NCI-H1436 treated with DMSO at 0.1 percent for 48 hours (cell line): Measurements from ENCODE around the gene DOK1.

Experiments
- DNase-seq: peaks from one replicate; lab custom pipeline; 2025; lab: John Stamatoyannopoulos, UW

Gene DOK1

DNA sequence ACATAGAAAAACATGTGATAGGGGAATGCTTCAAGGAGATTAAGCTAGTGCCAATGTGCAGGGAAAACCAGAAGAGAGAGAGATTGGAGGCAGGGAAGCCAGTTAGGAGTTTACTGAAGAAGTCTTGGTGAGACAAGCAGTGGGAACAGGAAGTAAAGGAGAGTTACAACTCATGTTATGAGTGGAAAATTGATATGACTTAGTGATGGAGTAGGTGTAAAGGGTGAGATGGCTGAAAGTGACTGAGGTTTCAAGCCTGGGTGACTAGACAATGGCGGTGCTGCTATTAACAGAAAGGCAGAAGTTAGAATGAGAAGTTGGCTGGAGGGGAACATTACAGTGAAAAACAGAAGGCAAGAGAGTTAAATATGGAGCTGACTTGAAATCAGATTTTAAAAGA, 16.5 kb downstream of the DOK1 start:
- no peak for DNase-seq

DNA sequence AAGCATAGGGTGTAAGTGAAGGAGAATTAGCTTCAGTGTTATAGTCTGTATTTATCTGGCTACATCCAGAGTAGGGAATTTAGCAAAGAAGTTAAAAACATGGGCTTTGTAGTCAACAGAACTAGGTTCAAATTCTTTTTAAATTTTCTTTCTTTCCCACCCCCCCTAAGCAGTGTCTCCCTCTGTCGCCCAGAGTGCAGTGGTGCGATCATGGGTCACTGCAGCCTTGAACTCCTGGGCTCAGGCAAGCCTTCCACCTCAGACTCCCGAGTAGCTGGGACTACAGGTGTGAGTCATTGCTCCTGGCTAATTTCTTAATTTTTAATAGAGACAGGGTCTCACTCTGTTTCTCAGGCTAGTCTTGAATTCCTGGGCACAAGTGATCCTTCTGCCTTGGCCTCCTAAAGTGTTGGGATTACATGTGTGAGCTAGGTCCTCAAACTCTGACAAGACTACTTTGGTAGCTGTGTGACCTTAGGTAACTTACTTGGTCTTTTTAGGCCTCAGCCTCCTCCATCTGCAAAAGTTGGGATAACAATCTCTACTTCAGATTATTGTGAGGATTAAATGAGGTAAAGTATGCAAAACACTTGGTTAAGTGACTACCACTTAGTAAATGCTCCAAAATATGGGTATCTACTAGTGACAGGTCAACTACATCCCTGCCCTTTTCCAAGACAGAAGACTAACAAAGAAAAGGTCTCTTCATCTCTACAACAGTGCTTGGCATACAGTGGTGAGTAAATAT, 17.8 kb downstream of the DOK1 start:
- DNase-seq = no peak

DNA sequence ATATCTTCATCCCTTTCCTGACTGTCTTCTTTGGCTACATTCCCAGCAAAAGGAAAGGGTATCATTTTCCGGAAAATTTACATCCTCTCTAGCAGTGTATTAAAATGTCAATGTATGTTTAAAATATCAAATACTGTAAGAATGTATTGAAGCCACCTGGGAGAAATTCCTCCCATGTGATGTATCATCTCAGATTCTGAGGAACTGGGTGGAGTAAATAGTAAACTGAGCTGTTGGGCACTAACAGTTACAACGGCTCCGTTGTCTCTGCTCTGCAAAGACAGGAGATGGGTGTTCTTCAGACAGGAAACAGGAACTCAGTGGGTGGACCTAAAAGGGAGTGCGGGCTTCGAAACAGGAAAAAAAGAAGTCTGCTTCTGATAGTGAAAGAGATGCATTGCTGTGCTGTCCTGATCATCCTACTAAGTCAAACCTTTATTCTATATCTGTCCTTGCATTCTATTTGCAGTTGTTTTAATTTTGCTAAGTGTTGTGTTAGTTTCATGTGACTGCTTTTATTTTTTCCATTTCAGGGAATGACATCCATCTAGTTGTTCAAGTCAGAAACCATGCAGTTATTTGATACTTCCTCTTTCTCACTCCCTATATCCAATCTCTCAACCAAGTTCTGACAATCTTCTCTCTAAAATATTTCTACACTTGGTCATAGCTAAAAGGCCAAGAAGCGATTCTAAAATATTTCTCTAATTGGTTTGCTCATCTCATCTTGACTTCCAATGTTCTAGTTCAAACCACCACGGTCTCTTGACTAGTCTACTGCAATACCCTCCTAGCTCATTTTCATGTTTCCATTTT, 19.4 kb downstream of the DOK1 start:
- no peak for DNase-seq

DNA sequence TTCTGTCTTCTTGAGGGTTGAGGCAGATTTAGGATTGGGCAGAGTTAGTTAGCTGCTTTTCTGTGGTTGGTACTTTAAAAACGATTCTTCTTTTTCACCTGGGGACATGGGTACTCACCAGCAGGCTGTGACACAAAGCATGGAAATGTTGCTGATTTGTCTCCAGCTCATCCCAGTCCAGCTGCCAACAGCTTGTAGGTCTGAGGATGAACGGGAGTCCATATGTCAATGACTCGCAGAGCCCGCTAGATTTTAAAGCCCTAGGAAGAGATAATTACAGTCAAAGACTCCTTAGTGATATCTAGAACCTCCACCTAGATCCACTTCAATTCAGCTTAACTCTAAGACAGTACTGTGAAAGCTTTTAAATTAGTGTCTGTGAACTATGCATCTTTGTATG, 20.8 kb downstream of the DOK1 start:
- no peak for DNase-seq

DNA sequence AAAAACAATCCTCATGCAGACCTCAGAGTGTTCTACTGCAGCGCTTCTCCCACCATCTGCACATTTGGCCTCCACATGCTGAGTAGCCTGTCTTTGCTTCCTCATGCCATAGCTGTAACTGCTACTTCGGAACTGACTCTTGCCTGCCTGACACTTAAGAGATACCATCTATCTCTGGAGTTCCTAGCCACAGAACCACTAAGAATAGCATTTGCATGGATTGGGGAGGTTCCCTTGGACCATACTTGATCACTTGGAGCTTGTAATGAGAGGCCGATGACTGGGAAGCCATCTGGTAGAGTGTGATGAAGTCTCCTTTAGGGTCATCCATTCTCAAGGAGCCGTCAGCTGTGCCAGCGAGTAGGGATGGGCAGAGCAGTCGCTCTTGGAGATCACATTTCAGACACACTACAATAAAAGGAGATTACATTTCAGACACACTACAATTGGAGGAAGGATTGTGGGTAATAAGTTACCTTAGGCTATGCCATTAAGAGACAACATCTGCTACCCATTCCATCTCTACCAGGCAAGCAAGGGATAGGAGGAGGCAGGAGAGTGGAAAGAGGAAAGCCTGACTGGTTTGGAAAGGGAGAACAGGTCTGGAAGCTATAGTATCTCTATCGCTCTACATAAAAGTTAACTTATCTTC, 21.8 kb downstream of the DOK1 start:
- no peak for DNase-seq

DNA sequence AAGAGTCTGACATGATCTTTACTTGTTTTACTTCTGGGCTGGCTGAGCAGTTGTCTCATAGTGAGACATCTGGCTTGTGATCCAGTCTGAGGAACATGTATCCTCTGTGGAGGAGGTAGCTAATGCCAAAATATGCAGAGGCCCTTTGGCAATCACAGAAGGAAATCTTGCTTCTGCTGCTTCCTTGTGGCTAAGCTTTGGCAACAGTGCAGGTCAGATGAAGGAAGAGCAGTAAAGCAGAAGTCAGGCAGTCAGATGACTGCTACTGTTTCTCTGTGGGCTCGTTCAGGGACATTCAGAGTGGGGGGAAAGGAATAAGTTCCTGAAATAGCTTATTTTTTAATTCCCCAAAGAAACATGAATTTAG, 22.3 kb downstream of the DOK1 start:
- DNase-seq = no peak

DNA sequence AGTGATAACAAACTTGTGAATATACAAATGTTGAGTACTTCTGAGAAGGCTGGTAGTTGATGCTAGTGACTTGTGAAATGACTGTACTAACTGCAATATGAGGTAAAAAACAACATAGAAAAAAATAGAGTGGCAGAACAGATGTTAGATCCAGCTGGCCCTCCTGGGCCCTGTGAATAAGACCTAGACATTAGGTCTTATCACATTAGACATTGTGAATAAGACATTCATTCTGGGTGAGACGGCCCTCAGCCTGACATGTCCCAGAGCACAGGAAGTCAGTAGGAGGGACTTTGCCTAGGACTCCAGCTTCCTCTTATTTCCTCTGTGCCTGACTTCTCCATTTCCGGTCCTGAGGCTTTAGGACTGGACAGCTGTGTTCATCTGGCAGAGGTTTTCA, 22.9 kb downstream of the DOK1 start:
- no peak for DNase-seq

DNA sequence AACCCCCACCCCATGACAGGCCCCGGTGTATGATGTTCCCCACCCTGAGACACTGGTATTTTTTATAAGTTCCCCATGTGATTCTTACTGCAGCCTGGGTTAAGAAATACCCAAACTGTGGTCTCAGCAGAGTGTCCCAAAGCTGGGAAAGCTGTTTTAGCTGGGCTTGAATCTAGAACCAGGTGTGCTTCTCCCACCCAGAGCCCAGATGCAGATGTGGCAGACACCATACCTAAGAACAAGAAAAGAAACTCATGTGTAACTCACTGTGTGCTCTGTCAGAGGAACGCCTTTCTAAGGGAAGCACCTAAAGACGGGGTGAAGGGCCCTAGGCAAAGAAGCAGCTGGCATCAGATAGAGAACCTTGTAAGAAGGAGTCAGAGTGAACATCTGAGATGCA, 23.9 kb downstream of the DOK1 start:
- DNase-seq = no peak

DNA sequence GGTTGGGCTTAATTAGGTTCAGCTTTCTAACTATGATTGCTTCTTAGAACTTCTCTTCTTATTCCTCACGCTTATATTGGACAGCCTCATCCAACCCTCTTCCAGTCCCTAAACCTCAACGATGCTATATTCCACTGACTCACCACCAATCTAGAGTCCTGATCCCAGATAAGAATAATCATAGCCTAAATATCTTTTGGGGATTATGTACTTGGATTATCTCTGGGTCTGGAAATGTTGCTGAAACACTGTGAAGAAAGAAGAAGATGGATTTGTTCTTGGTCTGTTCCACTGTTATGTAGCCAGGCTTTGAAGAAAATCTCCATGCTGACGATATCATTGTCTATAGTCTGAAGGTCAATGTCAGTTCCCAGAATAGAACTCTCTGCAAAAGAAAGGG, 26.9 kb downstream of the DOK1 start:
- DNase-seq = no peak

DNA sequence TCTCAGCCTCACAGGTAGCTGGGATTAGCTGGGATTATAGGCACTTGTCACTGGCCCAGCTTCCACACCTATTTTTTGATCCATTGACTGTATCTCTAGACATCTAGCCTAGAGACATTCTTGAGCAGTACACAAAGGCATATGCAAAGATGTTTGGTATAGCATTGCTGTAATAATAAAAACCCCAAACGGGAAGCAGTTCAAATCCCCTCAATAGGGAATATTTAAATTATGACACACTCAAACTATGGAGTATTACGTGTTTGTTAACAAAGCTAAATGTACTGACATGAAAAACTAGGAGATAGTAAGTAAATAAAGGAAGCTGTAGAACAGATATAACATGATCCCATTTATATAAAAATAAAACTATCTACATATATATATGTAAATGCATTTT, 27.7 kb downstream of the DOK1 start:
- DNase-seq = no peak

DNA sequence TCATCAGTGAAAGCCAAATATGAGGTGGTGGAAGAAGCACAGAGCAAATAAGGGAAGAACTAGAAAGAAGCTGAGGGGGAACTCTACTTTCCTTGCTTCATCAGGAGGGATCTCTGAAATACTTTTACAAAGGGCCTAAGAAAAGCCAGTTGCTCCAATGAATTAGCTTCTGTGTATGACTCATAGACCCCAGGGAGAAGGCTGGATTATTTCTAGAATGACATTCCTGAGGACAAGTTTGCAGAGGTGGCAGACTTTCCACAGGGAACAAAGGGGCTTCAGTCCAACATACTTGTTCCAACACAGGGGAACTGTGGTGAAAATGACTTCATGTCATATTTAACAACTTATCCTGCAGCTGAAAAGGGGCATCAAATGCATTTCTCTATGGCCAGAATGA, 29.0 kb downstream of the DOK1 start:
- DNase-seq = no peak

DNA sequence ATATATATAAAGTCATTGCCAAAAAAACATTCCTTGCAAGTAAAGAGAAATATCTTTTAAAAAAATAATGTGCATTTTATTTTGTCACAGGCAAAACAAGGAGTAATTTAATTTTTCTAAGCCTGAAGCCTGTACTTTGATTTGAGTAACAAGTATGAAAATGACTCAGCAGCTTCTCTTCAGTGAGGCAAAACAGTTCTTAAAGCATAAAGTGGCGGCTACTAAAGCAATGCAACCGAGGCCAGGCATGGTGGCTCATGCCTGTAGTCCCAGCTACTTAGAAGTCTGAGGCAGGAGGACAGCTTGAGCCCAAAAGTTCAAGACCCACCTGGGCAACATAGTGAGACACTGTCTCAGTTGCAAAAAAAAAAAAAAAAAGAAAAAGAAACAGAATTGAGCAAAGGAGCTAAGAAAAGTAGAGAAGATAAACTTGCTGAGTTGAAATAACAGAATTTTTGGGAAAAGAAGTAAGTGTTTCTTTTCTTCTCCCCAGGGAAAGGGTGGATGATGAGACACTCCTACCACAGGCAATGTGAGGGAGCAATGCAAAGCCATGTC, 29.6 kb downstream of the DOK1 start:
- no peak for DNase-seq

DNA sequence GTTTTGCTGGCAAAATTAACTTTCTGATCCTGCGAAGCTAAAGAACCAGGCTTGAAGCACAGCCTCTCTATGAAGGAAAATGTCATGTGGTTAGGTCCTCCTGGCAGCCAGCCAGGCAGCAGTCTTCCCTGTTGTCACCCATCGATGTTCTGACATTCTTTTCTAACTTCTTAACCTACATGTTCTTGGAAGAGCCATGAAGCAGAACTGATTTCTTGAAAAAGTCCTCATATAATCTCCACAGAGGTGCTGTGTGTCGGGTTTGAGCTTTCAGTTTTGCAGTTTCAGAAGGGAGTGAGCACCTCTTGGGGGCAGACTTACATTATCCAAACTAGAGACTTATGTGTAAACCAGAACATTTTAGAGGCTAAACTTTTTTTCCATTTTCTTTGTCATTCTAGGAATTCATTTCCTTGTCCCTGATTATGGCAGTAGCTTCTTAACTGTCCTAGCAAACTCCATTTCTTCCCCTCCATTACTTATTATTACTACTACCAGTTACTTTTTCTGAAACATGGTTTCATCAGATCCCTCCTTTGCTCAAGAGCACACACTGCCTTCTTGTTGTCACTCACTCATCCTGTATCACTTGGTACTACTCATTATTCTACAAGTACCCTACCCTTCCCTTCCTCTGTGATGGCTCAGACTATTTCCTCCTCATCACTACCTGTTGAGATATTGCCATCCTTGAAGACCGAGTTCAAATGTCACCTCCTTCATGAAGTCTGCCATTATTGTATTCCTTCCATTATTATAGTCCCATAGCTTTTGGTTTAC, 31.1 kb downstream of the DOK1 start:
- no peak for DNase-seq

DNA sequence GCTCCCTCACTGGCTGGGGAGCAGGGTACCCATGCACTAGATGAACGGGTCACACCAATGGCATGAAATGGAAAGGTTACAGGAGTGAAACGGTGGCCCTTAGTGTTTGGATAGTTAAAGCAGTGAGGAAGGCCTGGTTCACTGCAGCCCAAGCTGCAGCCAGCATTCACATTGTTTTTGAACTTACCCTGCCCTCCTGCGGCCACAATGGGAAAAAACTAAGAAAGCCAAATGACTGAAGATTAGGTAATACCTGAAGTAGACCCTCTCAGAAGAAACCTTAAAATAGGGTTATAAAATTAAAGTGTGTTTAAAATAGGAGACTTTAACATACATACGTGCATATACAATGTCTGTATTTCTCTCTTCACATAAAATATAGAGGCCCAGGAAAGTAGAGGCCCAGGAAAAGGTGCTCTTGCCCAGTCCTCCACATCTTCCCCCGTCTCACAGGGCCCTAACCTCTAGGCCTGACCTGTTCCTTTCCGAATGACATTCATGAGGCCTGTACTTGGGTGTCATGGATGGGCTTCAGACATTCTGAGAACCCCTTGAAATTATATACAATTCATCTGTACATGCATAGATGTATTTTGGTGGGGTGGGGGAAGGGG, 33.3 kb downstream of the DOK1 start:
- DNase-seq = peak; percentile 3

DNA sequence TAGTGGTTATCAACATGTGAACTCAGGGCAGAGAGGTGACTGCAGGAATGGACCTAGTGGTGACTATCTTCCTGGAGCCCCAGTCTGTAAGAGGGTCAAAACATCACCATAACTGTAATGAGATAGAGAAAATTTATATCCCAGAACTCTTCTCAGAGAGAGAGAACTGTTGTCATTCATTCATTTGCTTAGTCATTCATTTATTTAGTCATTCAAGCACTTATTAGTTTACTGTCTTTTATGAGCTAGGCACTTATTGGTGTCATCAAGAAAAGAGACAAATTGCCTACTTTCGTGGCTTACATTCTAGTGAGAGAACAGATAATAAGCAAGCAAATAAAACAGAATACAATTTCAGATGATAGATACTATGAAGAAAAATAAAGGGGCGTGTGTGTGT, 34.1 kb downstream of the DOK1 start:
- no peak for DNase-seq

DNA sequence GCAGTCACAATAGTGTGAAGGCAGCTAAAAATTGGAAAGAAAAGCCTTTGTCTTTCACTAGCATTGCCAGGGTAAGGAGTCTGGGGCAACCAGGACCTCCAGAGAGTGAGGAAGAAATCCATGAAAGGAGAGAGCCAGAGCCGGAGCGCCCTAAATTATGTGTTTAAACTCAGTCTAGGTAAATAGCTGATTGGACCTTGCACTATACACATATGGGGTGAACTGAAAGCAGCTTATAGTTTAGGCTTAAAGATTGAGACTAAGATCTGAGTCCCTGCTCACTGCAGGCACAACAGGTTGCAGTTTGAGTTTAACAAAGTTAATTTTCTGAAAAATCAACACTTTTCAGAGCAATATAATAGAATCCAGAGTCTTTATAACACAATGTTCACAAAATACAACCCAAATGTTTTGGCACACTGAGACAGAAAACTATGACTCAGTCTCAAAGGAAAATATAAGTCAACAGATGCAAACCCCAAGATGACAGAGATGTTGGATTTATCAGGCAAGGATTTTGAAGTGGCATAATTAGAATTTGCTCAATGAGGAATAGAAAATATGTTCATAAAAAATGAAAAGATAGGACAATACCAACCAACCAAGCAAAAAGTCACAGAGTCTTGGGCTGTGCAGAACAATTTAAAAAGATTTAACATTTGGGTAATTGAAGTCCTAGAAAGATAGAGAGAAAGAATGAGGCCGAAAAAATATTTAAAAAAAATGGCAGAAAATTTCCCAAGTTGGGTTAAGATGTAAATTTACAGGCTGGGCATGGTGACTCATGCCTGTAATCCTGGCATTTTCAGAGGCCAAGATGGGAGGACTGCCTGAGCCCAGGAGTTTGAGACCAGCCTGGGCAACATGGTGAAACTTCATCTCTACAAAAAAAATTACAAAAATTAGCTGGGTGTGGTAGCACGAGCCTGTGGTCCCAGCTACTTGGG, 39.6 kb downstream of the DOK1 start:
- no peak for DNase-seq

DNA sequence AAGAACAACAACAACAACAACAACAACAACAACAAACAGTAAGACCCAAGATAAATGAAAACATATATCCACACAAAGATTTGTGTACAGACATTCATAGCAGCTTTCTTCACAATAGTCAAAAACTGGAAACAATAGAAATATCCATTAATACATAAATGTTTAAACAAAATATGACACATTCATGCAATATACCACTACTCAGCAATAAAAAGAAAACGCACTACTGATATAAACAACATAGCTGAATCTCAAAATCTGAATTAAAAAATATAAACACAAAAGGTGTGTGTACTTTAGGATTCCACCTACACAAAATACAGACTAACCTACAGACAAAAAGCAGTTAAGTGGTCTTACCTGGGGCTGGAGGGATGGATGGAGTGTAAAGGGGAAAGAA, 42.1 kb downstream of the DOK1 start:
- no peak for DNase-seq

DNA sequence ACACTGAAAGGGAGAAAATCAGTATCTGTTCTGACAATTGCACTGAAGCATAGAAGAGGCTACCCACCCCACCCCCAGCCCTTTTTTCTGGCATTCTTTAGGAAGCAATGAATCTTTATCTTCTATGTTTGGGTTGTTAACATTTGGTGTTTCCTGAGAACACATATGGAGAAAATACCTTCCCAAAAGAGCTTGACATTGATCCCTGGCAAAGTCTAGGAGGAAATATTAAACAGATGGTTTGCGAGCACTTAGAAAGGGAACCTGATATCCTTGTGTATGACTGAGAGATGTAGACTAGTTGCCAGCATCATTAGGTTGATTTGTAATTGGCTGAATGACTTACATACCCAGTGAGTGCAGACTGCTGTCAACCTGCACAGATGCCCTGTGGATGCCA, 42.9 kb downstream of the DOK1 start:
- peak; percentile 53 for DNase-seq

DNA sequence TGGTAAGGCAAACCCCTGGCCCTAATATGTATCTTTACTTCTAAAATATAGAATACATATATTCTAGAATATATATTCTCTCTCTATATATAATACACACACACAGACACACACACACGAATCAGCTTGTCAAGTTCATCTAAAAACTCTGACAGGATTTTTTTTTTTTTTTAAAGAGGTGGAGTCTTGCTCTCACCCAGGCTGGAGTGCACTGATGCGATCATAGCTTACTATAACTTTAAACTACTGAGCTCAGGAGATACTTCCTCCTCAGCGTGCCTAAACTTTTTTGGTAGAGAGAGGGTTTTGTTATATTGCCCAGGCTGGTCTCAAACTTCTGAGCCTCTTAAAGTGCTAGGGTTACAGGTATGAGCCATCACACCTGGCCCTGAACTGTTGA, 45.2 kb downstream of the DOK1 start:
- no peak for DNase-seq

DNA sequence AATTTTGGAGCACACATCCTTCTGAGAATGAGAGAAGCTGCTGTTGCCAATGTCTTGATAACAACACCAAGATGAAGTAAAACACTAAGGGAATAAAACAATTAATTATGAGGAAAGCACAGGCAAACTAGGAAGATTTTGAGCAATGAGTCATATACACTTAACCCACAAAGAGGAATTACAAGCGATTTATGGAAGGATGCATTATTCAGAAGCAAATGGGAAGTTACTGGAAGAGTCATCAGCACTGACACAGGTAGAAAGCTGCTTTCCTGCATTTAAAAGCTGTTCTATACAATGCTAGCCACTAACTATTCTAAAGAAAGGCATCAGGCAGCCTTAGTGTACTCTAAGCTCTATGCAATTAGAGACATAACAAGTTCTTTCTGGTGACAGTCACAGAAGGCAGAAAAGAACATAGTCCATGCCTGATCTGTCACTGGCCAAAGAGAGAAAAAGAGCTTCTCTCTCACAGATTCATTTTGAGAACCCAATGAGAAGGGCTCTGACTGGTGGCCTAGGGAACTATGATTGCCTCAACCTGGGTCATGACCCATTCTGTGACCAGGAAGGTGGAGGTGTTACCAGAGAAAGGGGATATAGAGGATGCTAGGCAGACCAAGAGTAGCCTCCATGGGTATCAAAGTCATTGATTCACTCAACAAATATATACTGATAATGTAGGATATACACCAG, 48.2 kb downstream of the DOK1 start:
- no peak for DNase-seq
